Hepatocyte (in vitro differentiated cells): ENCODE data around the gene WDR70. TPM values are rescaled to one million over a fixed set of nuclear protein-coding genes. Genes with fewer than 3 reads are reported as not detected.
A peak's percentile ranks its signal among the peaks of the same experiment; 100 is the strongest.

Experiments
- DNase-seq: peaks from one replicate; pipeline ENCODE4 v3.0.0-alpha.2; 2016; ENCODE audit warnings: low spot score
- H2AFZ ChIP-seq: fragments of 200-600 bp; sonication (generic); 2 replicates; pipeline ENCODE4 v1.6.0; 2016; ENCODE audit warnings: antibody characterized with exemption, mild to moderate bottlenecking
- H3K27ac ChIP-seq: fragments of 200-600 bp; sonication (generic); 2 replicates; pipeline ENCODE4 v1.5.1; 2016; ENCODE audit warnings: mild to moderate bottlenecking
- H3K27me3 ChIP-seq: fragments of 200-600 bp; sonication (generic); 2 replicates; pipeline ENCODE4 v1.6.1; 2016
- H3K36me3 ChIP-seq: fragments of 200-600 bp; sonication (generic); replicated peaks from 2 replicates; pipeline ENCODE4 v1.5.1; 2016; ENCODE audit warnings: low read depth; ENCODE audit not compliant: insufficient read depth
- H3K4me1 ChIP-seq: fragments of 200-600 bp; sonication (generic); 2 replicates; pipeline ENCODE4 v1.5.1; 2016; ENCODE audit warnings: mild to moderate bottlenecking, moderate library complexity; ENCODE audit not compliant: insufficient read depth
- H3K4me2 ChIP-seq: fragments of 200-600 bp; sonication (generic); 2 replicates; pipeline ENCODE4 v1.6.0; 2016
- H3K4me3 ChIP-seq: fragments of 200-600 bp; sonication (generic); 2 replicates; pipeline ENCODE4 v1.5.1; 2016; ENCODE audit warnings: mild to moderate bottlenecking
- H3K79me2 ChIP-seq: fragments of 200-600 bp; sonication (generic); 2 replicates; pipeline ENCODE4 v1.6.0; 2017; ENCODE audit warnings: mild to moderate bottlenecking
- H3K9me2 ChIP-seq: fragments of 200-600 bp; sonication (generic); replicated peaks from 2 replicates; pipeline ENCODE4 v1.6.0; 2017; ENCODE audit warnings: mild to moderate bottlenecking; ENCODE audit not compliant: insufficient read depth
- H3K9me3 ChIP-seq: fragments of 200-600 bp; sonication (generic); 2 replicates; pipeline ENCODE4 v1.5.1; 2016; ENCODE audit warnings: low read depth, mild to moderate bottlenecking
- H4K20me1 ChIP-seq: fragments of 200-600 bp; sonication (generic); 2 replicates; pipeline ENCODE4 v1.6.0; 2016; ENCODE audit warnings: mild to moderate bottlenecking; ENCODE audit not compliant: insufficient read depth, poor library complexity, severe bottlenecking
- CTCF ChIP-seq: fragments of 200-600 bp; sonication (generic); IDR thresholded peaks from 2 replicates; pipeline ENCODE4 v1.5.1; 2016; ENCODE audit warnings: antibody characterized with exemption, mild to moderate bottlenecking; ENCODE audit not compliant: poor library complexity
- EZH2 ChIP-seq: fragments of 200-600 bp; sonication (generic); IDR thresholded peaks from 2 replicates; pipeline ENCODE4 v1.6.1; 2016; ENCODE audit warnings: antibody characterized with exemption, mild to moderate bottlenecking, borderline replicate concordance
- EZH2phosphoT487 ChIP-seq: fragments of 200-600 bp; sonication (generic); IDR thresholded peaks from one replicate; pipeline ENCODE4 v1.6.1; 2018; ENCODE audit warnings: antibody characterized with exemption, mild to moderate bottlenecking, low read depth, moderate library complexity; ENCODE audit not compliant: unreplicated experiment, severe bottlenecking
- WGBS: methylation state at CpG from one replicate; pipeline ENCODE4 v1.1.6; 2016; ENCODE audit warnings: low lambda C conversion rate; ENCODE audit errors: missing lambda C conversion rate; 5-methylcytosine and 5-hydroxymethylcytosine counted together
- polyA plus RNA-seq: library from polyadenylated mRNA; unstranded; fragments of >200 nt; fragmentation: Nextera tagmentation; extraction: Ambion mirVana; gene quantifications from 2 replicates; pipeline ENCODE4 v1.2.1, GENCODE V29; 2016
- total RNA-seq: library from RNA; depleted of rRNA; stranded (reverse); fragments of >200 nt; gene quantifications from 2 replicates; pipeline ENCODE4 v1.2.3, GENCODE V29; 2014

Gene WDR70
- total and polyA plus RNA-seq, 2 experiments from 2014 or later: 22.3 to 37.0 TPM

DNA sequence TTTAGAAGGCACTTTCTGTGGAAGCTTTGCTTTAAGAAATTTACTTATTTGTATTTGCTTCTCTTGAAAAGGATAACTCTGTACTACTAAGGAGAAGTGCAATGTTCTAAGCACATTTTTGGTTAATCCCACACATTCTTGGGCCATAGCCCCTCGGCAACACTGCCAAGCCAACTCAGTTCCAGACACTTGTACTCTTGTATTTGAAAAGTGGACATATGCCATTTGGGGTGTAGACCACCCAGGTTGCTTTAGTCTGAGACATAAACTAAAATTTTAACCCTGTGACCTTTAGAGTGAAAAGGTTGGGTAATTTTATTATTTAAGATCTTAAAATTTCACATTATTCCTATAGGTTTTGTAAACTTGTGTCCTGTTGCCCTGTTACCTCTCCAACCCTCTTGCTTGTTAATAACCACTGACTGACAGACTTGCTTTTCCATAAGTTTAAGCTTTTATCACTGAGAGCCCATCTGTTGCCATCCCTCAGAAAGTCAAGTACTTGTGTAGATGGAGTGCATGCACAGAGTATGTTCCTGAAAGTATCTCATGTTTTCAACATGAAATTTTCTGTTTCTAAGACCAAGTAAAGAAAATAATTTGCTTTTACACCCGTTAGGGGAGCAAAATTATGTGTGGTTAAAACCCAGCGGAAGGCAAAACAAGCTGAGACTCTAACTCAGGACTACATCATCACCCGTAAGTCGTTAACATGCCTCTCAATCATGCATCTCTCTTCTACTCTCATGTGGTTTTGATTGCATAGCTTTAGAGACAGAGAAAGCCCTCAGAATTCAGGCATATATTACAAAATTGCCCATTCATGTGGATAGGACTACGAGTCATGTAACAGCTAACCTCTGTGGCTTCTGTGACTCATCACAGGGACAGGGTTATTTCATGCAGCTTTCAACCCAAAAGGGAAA is 343.4 kb downstream of the WDR70 start:
- peak; percentile 16 for DNase-seq
- Histone ChIP-seq H3K9me3 (no peaks in the 10 kb centered on the region), H4K20me1 (no peaks in the 10 kb centered on the region), H3K27ac (no peak overlapping the region), H3K79me2 (no peaks in the 10 kb centered on the region), H3K4me2 (no peak overlapping the region), H3K36me3 (no peaks in the 10 kb centered on the region), H3K27me3 (no peaks in the 10 kb centered on the region), H3K9me2 (no peaks in the 10 kb centered on the region), H2AFZ (no peak overlapping the region), H3K4me3 (no peak overlapping the region), H3K4me1 (peaks cover 12% of the 10 kb centered on the region)
- WGBS: 64% methylated on average over 6 of the region's 6 CpGs
- TF ChIP-seq EZH2 (no peak), CTCF (no peak), EZH2phosphoT487 (no peak)

DNA sequence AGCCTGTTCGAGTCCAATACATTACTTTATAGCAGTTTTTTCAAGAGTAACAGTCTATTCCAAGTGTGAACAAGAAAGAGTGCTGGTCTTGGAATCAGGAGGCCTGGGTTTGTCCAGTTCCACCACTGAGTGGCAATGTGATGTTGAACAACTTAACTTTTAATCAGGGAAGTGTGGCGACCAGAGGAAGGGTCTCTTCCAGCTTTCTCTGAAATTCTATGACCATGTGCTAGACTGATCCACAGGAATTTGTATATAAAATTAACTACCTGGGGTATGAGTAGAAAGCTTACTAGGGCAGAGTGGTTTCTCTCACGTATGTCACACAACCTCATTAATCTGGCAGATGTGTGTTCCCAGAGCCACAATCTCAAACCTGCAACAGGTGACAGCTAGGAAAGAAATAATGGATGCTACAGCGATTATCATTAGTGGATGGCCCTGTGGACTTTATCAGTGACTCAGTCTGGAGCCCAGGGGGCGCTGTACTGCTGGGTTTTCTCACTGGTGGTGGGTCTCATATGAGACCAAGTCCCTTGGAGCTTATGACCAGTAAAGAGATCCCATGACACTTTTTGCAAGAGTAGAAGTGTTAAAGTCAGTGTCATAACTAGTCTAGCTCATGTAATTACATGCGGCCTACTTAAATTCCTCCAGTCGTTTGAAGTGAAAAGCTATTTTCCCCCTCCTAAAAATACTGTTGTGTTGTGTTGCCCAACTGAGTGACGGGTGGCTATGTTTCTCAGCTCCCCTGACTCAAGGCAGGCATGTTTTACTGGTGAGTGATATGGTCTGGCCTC is 344.2 kb downstream of the WDR70 start:
- Histone ChIP-seq H3K9me3 (no peaks in the 10 kb centered on the region), H3K79me2 (no peaks in the 10 kb centered on the region), H3K27me3 (no peaks in the 10 kb centered on the region), H3K36me3 (no peaks in the 10 kb centered on the region), H2AFZ (no peak overlapping the region), H4K20me1 (no peaks in the 10 kb centered on the region), H3K27ac (no peak overlapping the region), H3K4me2 (no peak overlapping the region), H3K4me3 (no peak overlapping the region), H3K9me2 (no peaks in the 10 kb centered on the region), H3K4me1 (peaks cover 4% of the 10 kb centered on the region)
- WGBS: 76% methylated on average over 8 of the region's 8 CpGs
- TF ChIP-seq CTCF (no peak), EZH2 (no peak), EZH2phosphoT487 (no peak)
- no peak for DNase-seq

DNA sequence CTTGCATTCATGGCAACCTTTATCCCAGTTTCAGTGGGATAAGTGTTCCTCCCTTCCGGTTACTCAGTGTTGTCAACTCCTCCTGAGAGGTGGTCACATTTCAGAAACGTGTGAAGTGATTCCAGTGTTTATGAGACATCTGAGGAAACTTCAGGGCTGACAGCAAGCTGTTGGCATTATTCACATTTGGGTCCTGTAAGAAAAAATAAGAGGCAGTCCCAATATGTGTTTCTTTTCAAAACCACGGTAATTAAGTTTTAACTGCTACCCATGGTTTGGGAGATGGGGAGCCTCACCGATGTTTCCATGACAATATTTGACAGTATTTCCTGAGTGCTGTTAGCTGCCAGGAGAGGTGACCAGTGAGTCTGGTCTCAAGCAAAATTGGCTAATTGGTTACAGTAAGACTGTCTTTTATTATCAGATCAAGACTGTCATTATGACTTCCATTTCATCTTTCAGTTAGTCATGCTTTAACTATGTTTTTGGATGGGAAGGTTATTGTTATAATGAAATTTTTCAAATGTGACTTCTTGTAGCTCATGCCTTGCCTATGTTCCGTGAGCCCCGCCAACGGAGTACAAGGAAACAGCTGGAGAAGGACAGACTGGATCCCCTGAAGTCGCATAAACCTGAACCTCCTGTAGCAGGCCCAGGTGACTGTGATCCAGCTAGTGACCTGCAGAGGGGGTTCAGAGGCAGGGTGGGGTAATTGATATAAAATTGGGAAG is 345.4 kb downstream of the WDR70 start:
- Histone ChIP-seq H3K4me3 (no peak overlapping the region), H3K36me3 (no peaks in the 10 kb centered on the region), H3K27ac (no peak overlapping the region), H3K9me3 (no peaks in the 10 kb centered on the region), H3K4me2 (no peak overlapping the region), H2AFZ (no peak overlapping the region), H4K20me1 (no peaks in the 10 kb centered on the region), H3K79me2 (no peaks in the 10 kb centered on the region), H3K4me1 (no peaks in the 10 kb centered on the region), H3K9me2 (no peaks in the 10 kb centered on the region), H3K27me3 (no peaks in the 10 kb centered on the region)
- DNase-seq: no peak
- 87% methylated on average over 8 of the region's 8 CpGs for WGBS
- TF ChIP-seq EZH2: no peak
- TF ChIP-seq EZH2phosphoT487: no peak
- TF ChIP-seq CTCF: no peak
